B cell (primary cell): ENCODE data around the gene IARS1. TPM values are rescaled to one million over a fixed set of nuclear protein-coding genes. Genes with fewer than 3 reads are reported as not detected.

Experiments
- ATAC-seq: fragments of 200-7000 bp; cut with Tn5 transposase; one replicate; pipeline ENCODE4 v1.10.0; 2021; ENCODE audit warnings: low read depth, mild to moderate bottlenecking, moderate number of reproducible peaks, moderate library complexity
- CTCF ChIA-PET: fragments of 350-600 bp; sonication (Branson Sonifier 250); formaldehyde crosslinking; loops from one replicate; lab custom pipeline; 2021; ENCODE audit warnings: antibody characterized with exemption, inconsistent platforms; lab: Charles Lee
- POLR2A ChIA-PET: fragments of 350-600 bp; sonication (Branson Sonifier 250); formaldehyde crosslinking; loops from one replicate; lab custom pipeline; 2021; ENCODE audit warnings: antibody characterized with exemption; lab: Charles Lee
- DNase-seq: peaks from one replicate; pipeline ENCODE4 v3.0.0; 2013
- H2AFZ ChIP-seq: 2 replicates; pipeline ENCODE4 v1.6.1; 2012; ENCODE audit warnings: mild to moderate bottlenecking, low read depth, low read length; ENCODE audit not compliant: insufficient read depth, poor library complexity, severe bottlenecking
- H3K27ac ChIP-seq, 2 donors: 1 replicate in 1 of 2; 2 replicates in 1 of 2; pipeline ENCODE4 v1.5.1; 2012 to 2013; ENCODE audit warnings: low read length in 2 of 2, mild to moderate bottlenecking in 2 of 2, moderate library complexity in 1 of 2
- H3K27me3 ChIP-seq, 4 experiments: fragments of 200-600 bp in 1 of 4; sonication (generic) in 1 of 4; replicated peaks in 1 of 4; 1 replicate in 2 of 4; 2 replicates in 2 of 4; pipeline versions ENCODE4 v1.6.1 to v1.7.0; 2013 to 2016; ENCODE audit warnings: low read length in 3 of 4, mild to moderate bottlenecking in 2 of 4, mixed read lengths in 1 of 4, moderate library complexity in 1 of 4; ENCODE audit not compliant: insufficient read depth in 4 of 4, control insufficient read depth in 3 of 4; ENCODE audit errors: control extremely low read depth in 1 of 4
- H3K36me3 ChIP-seq, 2 experiments: replicated peaks in 1 of 2; 1 replicate in 1 of 2; 2 replicates in 1 of 2; pipeline versions ENCODE4 v1.6.1 to v1.7.1; 2013; ENCODE audit warnings: low read length in 1 of 2; ENCODE audit not compliant: insufficient read depth in 2 of 2, control insufficient read depth in 1 of 2; ENCODE audit errors: control extremely low read depth in 1 of 2, extremely low read depth in 1 of 2
- H3K4me1 ChIP-seq, 2 donors: fragments of 200-600 bp in 1 of 2; sonication (generic) in 1 of 2; 1 replicate in 1 of 2; 2 replicates in 1 of 2; pipeline versions ENCODE4 v1.5.1 to v1.6.1; 2013 to 2017; ENCODE audit warnings: low read length in 2 of 2; ENCODE audit not compliant: control insufficient read depth in 2 of 2, insufficient read depth in 2 of 2
- H3K4me2 ChIP-seq: replicated peaks from 2 replicates; pipeline ENCODE3; 2012; ENCODE audit warnings: mild to moderate bottlenecking, low read depth, low read length; ENCODE audit not compliant: poor library complexity, severe bottlenecking
- H3K4me3 ChIP-seq, 5 experiments: fragments of 200-600 bp in 1 of 5; sonication (generic) in 1 of 5; 1 replicate in 3 of 5; 2 replicates in 2 of 5; pipeline versions ENCODE4 v1.5.1 to v1.7.0; 2011 to 2016; ENCODE audit warnings: low read length in 4 of 5, mild to moderate bottlenecking in 4 of 5, low read depth in 2 of 5, control low read depth in 1 of 5, moderate library complexity in 1 of 5; ENCODE audit not compliant: insufficient read depth in 1 of 5; ENCODE audit errors: control extremely low read depth in 1 of 5, extremely low read depth in 1 of 5
- H3K79me2 ChIP-seq: fragments of 200-600 bp; sonication (generic); one replicate; pipeline ENCODE4 v1.6.0; 2016; ENCODE audit warnings: low read length; ENCODE audit not compliant: control insufficient read depth, insufficient read depth
- H3K9ac ChIP-seq: fragments of 200-600 bp; sonication (generic); 2 replicates; pipeline ENCODE4 v1.6.1; 2017; ENCODE audit warnings: mild to moderate bottlenecking, low read length, moderate library complexity
- H3K9me3 ChIP-seq, 3 donors: one replicate each; pipeline versions ENCODE4 v1.6.1 to v1.7.1; 2013; ENCODE audit warnings: low read length in 2 of 3; ENCODE audit not compliant: control insufficient read depth in 2 of 3, insufficient read depth in 1 of 3; ENCODE audit errors: control extremely low read depth in 1 of 3
- H4K20me1 ChIP-seq: 2 replicates; pipeline ENCODE4 v1.6.0; 2012; ENCODE audit warnings: mild to moderate bottlenecking, low read length; ENCODE audit not compliant: insufficient read depth, control insufficient read depth, poor library complexity, severe bottlenecking
- H3K27ac Mint-ChIP-seq: one replicate; pipeline ENCODE4 v1.8.0; 2021; ENCODE audit warnings: mixed read lengths
- H3K27me3 Mint-ChIP-seq: one replicate; pipeline ENCODE4 v1.8.0; 2021; ENCODE audit warnings: mixed read lengths
- H3K4me1 Mint-ChIP-seq: one replicate; pipeline ENCODE4 v1.8.0; 2021; ENCODE audit warnings: mixed read lengths
- H3K4me3 Mint-ChIP-seq: one replicate; pipeline ENCODE4 v1.8.0; 2021; ENCODE audit warnings: mixed read lengths
- H3K9me3 Mint-ChIP-seq: one replicate; pipeline ENCODE4 v1.8.0; 2022; ENCODE audit warnings: mixed read lengths; ENCODE audit not compliant: insufficient read depth
- EZH2 ChIP-seq: IDR thresholded peaks from 2 replicates; pipeline ENCODE4 v1.6.1; 2012; ENCODE audit warnings: borderline replicate concordance, low read depth, mild to moderate bottlenecking, moderate library complexity, low read length; ENCODE audit not compliant: insufficient read depth, poor library complexity, severe bottlenecking
- WGBS: methylation state at CpG from one replicate; pipeline ENCODE4 v1.1.5; 2013; ENCODE audit warnings: missing lambda C conversion rate; ENCODE audit not compliant: insufficient coverage; 5-methylcytosine and 5-hydroxymethylcytosine counted together
- intact Hi-C: fragments of 100-400 bp; cut with micrococcal nuclease; formaldehyde crosslinking; loops from one replicate; pipeline ENCODE4 v1.10.0; 2022
- polyA plus RNA-seq: library from polyadenylated mRNA; depleted of rRNA; stranded (reverse); fragments of >200 nt; gene quantifications from 2 replicates; pipeline ENCODE4 v1.2.3, GENCODE V29; 2012
- total RNA-seq, 2 donors: library from RNA; stranded (reverse); fragments of 120-200 nt in 1 of 2; gene quantifications; 1 replicate in 1 of 2; 2 replicates in 1 of 2; pipeline versions ENCODE4 v1.2.3 to v1.2.4, GENCODE V29; 2013 to 2022
- TF ChIP-seq, protein P1 (sequence below): fragments of 200-600 bp; IDR thresholded peaks from one replicate; pipeline ENCODE4 v1.8.0; 2022; ENCODE audit warnings: antibody characterized with exemption, mild to moderate bottlenecking

The IARS1 gene
- total and polyA plus RNA-seq, 2 donors (not counting 1 experiment from before 2014, with no cell fraction given) = 31.6 to 82.8 TPM

DNA sequence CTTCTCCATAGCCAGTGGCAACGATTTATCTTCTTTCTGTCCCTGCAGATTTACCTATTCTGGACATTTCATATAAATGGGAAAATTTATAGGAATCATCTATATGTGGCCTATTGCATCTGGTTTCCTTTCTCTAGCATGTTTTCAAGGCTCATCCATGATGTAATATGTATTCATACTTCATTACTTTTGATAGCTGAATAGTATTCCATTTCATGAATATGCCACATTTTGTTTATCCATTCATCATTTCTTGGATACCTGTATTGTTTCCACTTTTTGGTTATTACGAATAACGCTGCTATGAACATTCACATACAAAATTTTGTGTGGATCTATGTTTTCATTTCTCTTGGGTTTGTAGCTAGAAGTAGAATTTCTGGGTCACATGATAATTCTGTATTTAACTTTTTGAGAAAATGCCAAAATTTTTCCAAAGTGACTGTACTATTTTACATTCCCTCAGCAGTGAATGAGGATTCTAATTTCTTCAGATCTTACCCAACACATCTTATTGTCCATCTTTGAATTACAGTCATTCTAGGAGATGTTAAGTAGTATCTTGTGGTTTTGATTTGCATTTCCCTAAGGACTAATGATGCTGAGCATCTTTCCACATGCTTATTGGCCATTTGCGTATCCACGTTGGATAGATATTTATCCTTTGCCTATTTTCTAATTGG, 3.6 kb downstream of the IARS1 start:
- Histone ChIP-seq H3K36me3 (peaks cover 12 to 19% of the 10 kb centered on the region in 2 experiments), H3K27ac (no peak overlapping the region), H4K20me1 (no peaks in the 10 kb centered on the region), H3K27me3 (no peaks in the 10 kb centered on the region), H3K4me2 (no peak overlapping the region), H3K4me1 (peaks cover 17 to 23% of the 10 kb centered on the region in 2 donors), H2AFZ (no peak overlapping the region), H3K79me2 (peaks cover 54% of the 10 kb centered on the region), H3K9ac (no peak overlapping the region), H3K4me3 (no peak overlapping the region), H3K9me3 (peaks cover 0 to 3% (median 0%) of the 10 kb centered on the region in 3 donors)
- intact Hi-C loops = no loop called here
- CTCF ChIA-PET = interaction anchor here (1.7 kb wide), 1 partner anchor 499 kb away, joined by 5 read pairs; no protein-coding TSS in a partner anchor
- WGBS = no CpG with 5 or more reads among the region's 5 CpGs
- Mint-ChIP-seq H3K27ac (no peak overlapping the region), H3K4me3 (no peak overlapping the region), H3K4me1 (peaks cover 36% of the 10 kb centered on the region), H3K27me3 (no peaks in the 10 kb centered on the region), H3K9me3 (no peaks in the 10 kb centered on the region)
- DNase-seq (no peak), ATAC-seq (no peak)
- POLR2A ChIA-PET = no interaction called here
- TF ChIP-seq EZH2 = no peak
- TF ChIP-seq, protein P1, sequence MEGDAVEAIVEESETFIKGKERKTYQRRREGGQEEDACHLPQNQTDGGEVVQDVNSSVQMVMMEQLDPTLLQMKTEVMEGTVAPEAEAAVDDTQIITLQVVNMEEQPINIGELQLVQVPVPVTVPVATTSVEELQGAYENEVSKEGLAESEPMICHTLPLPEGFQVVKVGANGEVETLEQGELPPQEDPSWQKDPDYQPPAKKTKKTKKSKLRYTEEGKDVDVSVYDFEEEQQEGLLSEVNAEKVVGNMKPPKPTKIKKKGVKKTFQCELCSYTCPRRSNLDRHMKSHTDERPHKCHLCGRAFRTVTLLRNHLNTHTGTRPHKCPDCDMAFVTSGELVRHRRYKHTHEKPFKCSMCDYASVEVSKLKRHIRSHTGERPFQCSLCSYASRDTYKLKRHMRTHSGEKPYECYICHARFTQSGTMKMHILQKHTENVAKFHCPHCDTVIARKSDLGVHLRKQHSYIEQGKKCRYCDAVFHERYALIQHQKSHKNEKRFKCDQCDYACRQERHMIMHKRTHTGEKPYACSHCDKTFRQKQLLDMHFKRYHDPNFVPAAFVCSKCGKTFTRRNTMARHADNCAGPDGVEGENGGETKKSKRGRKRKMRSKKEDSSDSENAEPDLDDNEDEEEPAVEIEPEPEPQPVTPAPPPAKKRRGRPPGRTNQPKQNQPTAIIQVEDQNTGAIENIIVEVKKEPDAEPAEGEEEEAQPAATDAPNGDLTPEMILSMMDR = no peak

- H3K4me1 ChIP-seq = no peaks in the 10 kb centered on the region
- no peaks in the 10 kb centered on the region for H3K9me3 ChIP-seq
- no peaks in the 10 kb centered on the region for H3K9me3 Mint-ChIP-seq
- 100% methylated on average over 1 of the region's 1 CpG for WGBS
- H2AFZ ChIP-seq = no peak overlapping the region
- no peak overlapping the region for H3K4me3 ChIP-seq
- peaks cover 6 to 90% of the 10 kb centered on the region in 2 experiments for H3K36me3 ChIP-seq
- DNase-seq (no peak), ATAC-seq (no peak)
- no peak overlapping the region for H3K9ac ChIP-seq
- no peak for TF ChIP-seq EZH2
- TF ChIP-seq, protein P1 = no peak
- H3K4me2 ChIP-seq = no peak overlapping the region
- no peak overlapping the region for H3K27ac ChIP-seq
- no peaks in the 10 kb centered on the region for H3K4me1 Mint-ChIP-seq
- no peaks in the 10 kb centered on the region for H3K27me3 Mint-ChIP-seq
- no peaks in the 10 kb centered on the region for H4K20me1 ChIP-seq
- POLR2A ChIA-PET = no interaction called here
- no peak overlapping the region for H3K27ac Mint-ChIP-seq
- no peak overlapping the region for H3K4me3 Mint-ChIP-seq
- CTCF ChIA-PET = interaction anchor here (2.2 kb wide), 1 partner anchor 54 kb away, joined by 4 read pairs; no protein-coding TSS in a partner anchor
- H3K79me2 ChIP-seq = peaks cover 11% of the 10 kb centered on the region
- intact Hi-C loops = no loop called here
- no peaks in the 10 kb centered on the region for H3K27me3 ChIP-seq
Measured at GRCh38 chr9:92279302-92279701, 14.2 kb downstream of the IARS1 start.
